ENCODE data around the gene GDI1. TPM values are rescaled to one million over a fixed set of nuclear protein-coding genes. Genes with fewer than 3 reads are reported as not detected.

GDI1 gene
- total RNA-seq, 4 donors from 2014 or later: 105 to 160 (median 121) TPM

- Histone ChIP-seq H3K27ac (peak within 1 kb of the TSS; percentile 84 to 90 (median 90)), H3K36me3 (peaks cover 0 to 25% of the 10 kb centered on the region in 2 donors), H3K9me3 (no peaks in the 10 kb centered on the region), H3K4me1 (peaks cover 0 to 55% (median 4%) of the 10 kb centered on the region in 3 donors), H3K27me3 (no peaks in the 10 kb centered on the region), H3K4me3 (peak within 1 kb of the TSS; percentile 73 to 93)
- TF ChIP-seq POLR2AphosphoS5 (IDR thresholded peaks at IDR 0.05) (peak; percentile 12), EP300 (IDR thresholded peaks at IDR 0.05) (no peak), CTCF (IDR thresholded peaks at IDR 0.05) (no peak), POLR2A (IDR thresholded peaks at IDR 0.05) (peak; percentile 35 to 48)
- WGBS, 2 donors (ENCODE audit: low coverage in 1 of 2): 0% methylated on average over 2 of the region's 95 CpGs; no CpG with 5 or more reads in 1 of the 2 donors
- ATAC-seq: peak; percentile 46
Observed at GRCh38 chrX:154486396-154487207, 49.6 kb downstream of the GDI1 start, which contains the start of gene UBL4A. Gene UBL4A (minus strand): TSS chrX:154486615. CDS start chrX:154486584, 31 bp downstream.

GRCh38 chrX:154487518-154488290 is 50.8 kb downstream of the GDI1 start:
- no peaks in the 10 kb centered on the region for H3K27me3 ChIP-seq
- no peak overlapping the region for H3K4me3 ChIP-seq
- ATAC-seq: no peak
- peak overlapping the region in 3 of 4 donors; percentile 84 to 90 (median 90) for H3K27ac ChIP-seq
- TF ChIP-seq EP300 (IDR thresholded peaks at IDR 0.05) (no peak), CTCF (IDR thresholded peaks at IDR 0.05) (no peak)
- peaks cover 0 to 25% of the 10 kb centered on the region in 2 donors for H3K36me3 ChIP-seq
- no peaks in the 10 kb centered on the region for H3K9me3 ChIP-seq
- WGBS, 2 donors (ENCODE audit: low coverage in 1 of 2): 76 to 81% methylated on average over 3 to 6 of the region's 28 CpGs
- peaks cover 0 to 55% (median 4%) of the 10 kb centered on the region in 3 donors for H3K4me1 ChIP-seq

GRCh38 chrX:154488336-154489075 is 51.6 kb downstream of the GDI1 start:
- peaks cover 0 to 55% (median 4%) of the 10 kb centered on the region in 3 donors for H3K4me1 ChIP-seq
- TF ChIP-seq CTCF (IDR thresholded peaks at IDR 0.05): no peak
- TF ChIP-seq POLR2AphosphoS5 (IDR thresholded peaks at IDR 0.05): no peak
- no peak for TF ChIP-seq EP300 (IDR thresholded peaks at IDR 0.05)
- H3K9me3 ChIP-seq: no peaks in the 10 kb centered on the region
- 92% methylated on average over 6 of the region's 20 CpGs; no CpG with 5 or more reads in 1 of the 2 donors for WGBS, 2 donors (ENCODE audit: low coverage in 1 of 2)
- H3K27me3 ChIP-seq: no peaks in the 10 kb centered on the region
- H3K27ac ChIP-seq: peak overlapping the region in 2 of 4 donors; percentile 90 to 97
- no peak for ATAC-seq
- H3K36me3 ChIP-seq: peaks cover 0 to 25% of the 10 kb centered on the region in 2 donors
- H3K4me3 ChIP-seq: no peak overlapping the region

GRCh38 chrX:154489182-154489581 is 52.2 kb downstream of the GDI1 start:
- peaks cover 0 to 52% (median 4%) of the 10 kb centered on the region in 3 donors for H3K4me1 ChIP-seq
- ATAC-seq: no peak
- no peaks in the 10 kb centered on the region for H3K27me3 ChIP-seq
- peak overlapping the region in 3 of 4 donors; percentile 90 to 97 (median 95) for H3K27ac ChIP-seq
- H3K36me3 ChIP-seq: peaks cover 0 to 25% of the 10 kb centered on the region in 2 donors
- TF ChIP-seq CTCF (IDR thresholded peaks at IDR 0.05) (no peak), EP300 (IDR thresholded peaks at IDR 0.05) (no peak), POLR2AphosphoS5 (IDR thresholded peaks at IDR 0.05) (no peak), POLR2A (IDR thresholded peaks at IDR 0.05) (no peak)
- peak overlapping the region in 1 of 2 donors; percentile 74 for H3K4me3 ChIP-seq
- 87% methylated on average over 4 of the region's 4 CpGs; no CpG with 5 or more reads in 1 of the 2 donors for WGBS, 2 donors (ENCODE audit: low coverage in 1 of 2)
- H3K9me3 ChIP-seq: no peaks in the 10 kb centered on the region

Measured in gastroesophageal sphincter (tissue), 4 donors.